ENCODE measurements around the gene ATPAF1. TPM values are rescaled to one million over a fixed set of nuclear protein-coding genes. Genes with fewer than 3 reads are reported as not detected.
A peak's percentile ranks its signal among the peaks of the same experiment; 100 is the strongest.

ATPAF1 gene
- total RNA-seq, 2 donors from 2014 or later = 26.7 to 34.7 TPM

DNA sequence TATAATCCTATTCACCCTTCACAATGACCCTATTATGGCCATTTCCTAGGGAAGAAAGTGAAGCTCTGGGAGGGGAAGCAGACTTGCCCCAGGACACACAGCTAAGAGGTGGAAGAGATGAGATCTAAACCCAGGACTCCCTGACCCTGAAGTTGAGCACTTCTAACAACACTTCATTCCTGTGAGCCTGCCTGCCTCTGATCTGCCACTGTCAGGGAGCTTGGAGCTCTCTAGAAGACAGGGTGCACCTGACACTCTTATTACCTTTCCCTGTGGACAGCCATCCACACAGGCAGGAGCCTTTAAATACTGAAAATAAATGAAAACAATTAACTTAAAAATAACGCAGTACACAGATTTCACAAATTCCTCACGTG lies 64.7 kb downstream of the ATPAF1 start:
- intact Hi-C loops (cut with DNase I) = no loop called here

DNA sequence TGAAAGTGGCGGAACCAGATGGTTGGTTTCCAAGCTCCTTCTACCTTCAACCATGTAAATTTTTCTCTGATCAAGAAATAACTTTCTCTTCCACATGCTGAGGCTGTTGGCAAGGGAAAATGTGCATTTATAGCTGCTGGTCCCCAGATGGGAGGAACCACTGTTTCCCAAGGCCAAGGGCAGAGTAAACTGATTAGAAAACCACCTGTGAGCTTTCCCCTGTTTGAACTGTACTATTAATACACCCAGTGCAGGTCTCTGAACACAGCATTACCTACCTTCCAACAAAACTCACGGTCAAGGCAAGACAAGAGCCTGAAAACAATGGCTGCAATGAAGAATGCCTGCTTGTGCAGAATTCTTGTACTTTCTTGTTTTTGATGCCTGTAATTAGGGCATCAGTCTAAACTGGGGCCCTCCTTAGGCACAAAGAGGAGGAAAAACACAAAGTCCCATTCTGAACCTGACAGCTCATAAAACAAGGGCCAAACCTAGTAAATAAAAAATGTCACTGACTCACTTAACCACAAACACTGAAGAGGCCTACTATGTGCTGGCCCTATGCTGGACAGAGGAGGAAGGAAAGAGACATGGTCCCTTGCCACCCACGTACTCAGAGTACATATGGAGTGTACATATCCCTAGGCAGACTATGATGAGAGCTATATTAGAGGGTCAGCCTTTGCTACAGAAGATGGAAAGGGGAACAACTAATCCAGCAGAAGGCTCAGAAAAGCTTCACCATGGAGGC lies 66.7 kb downstream of the ATPAF1 start:
- intact Hi-C loops (cut with DNase I) = no loop called here
- DNase-seq (ENCODE audit: low spot score) = no peak

More for the DNA sequence above, 64.7 kb downstream of the ATPAF1 start:
- DNase-seq (ENCODE audit: low spot score) = no peak

DNA sequence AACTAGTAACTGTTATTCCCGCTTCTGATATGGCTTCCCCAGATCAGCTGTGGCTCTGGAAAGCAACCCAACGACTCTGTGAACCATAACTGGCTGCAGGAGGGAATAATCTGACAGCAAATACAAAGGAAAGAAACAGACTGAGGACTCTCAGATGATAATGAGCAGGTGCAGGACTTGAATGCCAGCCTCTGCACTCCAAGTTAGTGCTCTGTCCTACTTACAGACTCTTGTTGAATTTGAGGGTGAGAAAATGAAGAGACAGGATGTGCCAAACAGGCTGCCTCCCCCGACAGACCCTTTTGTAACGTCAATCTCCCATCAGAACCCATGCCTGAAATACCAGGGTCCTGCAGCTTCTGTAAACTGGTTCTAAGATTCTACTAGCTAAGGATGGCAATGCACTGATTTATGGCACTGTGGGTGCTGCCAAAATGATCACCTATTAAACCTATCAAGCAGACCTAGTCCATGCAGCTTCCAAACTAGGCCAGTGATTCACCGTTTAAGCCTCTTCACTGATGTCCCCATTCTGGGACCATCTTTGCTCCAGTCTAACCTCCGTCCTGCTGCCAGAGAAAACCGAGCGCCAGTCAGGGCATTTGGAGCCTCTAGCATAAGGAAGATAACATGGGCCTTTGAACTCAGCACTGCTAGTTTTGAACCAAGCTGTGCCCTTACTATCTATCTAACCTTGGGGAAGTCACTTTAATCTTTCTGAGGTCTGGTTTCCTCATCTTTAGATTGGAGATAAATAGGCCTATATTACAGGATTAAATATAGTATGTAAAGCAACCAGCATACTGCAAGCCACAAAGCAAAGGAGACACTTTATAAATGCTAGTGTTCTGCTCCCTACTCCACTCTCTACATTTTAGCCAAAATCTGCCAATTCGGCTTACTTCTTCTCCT lies 68.8 kb downstream of the ATPAF1 start:
- DNase-seq (ENCODE audit: low spot score) = no peak
- intact Hi-C loops (cut with DNase I) = no loop called here

DNA sequence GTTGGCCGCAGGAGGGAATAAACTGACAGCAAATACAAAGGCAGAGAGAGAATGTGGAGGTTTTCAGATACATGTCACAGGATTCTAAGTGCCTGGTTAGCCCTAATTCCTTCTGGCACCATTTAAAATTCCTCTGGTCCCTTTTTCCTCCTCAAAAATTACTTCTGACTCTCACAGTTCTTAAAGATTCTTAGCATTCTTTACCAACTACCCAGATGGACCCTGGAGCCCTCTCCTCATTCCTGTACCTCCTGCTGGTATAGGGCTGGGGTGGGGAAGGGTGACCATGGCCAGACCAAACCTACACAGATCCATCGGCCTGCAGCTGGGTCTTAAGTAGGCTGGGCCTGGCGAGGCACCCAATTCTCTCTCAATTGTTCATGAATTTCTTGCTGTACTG lies 71.3 kb downstream of the ATPAF1 start:
- no peak for DNase-seq (ENCODE audit: low spot score)
- intact Hi-C loops (cut with DNase I) = no loop called here

DNA sequence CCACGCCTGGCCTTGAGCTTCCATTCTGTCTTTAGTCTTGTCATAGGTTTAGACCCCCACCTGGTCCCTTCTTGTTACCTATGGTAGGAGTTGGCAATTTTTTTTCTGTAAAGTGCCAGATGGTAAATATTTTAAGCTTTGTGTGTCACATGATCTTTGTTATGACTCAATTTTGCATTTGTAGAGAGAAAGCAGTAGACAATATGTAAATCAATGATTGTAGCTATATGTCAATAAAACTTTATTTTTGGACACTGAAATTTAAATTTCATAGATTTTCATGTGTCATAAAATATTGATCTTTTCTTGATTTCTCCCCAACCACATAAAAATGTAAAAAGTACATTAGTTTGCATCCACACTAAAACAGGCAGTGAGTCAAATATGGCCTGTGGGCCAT lies 72.1 kb downstream of the ATPAF1 start:
- no peak for DNase-seq (ENCODE audit: low spot score)
- intact Hi-C loops (cut with DNase I) = no loop called here

DNA sequence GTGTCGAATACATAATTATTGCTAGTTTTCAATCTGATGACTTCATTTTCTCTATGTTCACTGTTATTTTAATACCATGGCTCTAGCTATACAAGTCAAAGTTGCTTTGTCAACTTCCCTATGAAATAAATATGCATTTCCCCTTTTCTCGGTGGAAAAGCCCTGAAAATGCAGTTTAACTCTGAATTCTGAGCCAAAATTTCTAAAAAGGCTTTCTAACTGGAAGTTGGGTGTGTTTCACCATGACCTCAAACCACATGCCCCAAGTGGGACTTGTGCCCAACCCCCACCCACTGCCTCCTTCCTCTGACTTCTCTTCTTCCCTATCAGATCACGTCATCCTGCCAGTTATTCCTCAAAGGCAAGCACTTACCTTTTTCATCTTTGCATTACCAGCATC lies 73.0 kb downstream of the ATPAF1 start:
- intact Hi-C loops (cut with DNase I) = no loop called here
- DNase-seq (ENCODE audit: low spot score) = peak; percentile 92

DNA sequence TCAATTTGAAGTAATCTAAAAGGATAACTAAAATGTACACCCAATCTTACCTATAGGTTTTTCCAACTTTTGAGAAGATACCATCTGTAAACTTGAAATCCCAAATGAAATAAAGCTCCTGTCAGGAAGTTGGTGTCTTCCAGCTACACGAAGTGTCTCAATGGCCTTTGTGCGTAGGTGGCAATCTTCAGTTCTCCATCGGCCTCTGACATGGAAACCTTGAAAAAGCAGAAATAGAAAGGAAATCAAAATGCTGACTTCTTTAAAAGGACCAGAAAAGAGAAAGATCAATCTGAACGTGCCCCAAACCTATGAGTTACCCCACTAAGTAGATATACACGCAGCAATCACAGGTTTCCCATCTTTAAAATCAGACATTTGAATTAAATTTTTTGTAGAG lies 74.1 kb downstream of the ATPAF1 start:
- intact Hi-C loops (cut with DNase I) = no loop called here
- DNase-seq (ENCODE audit: low spot score) = no peak

DNA sequence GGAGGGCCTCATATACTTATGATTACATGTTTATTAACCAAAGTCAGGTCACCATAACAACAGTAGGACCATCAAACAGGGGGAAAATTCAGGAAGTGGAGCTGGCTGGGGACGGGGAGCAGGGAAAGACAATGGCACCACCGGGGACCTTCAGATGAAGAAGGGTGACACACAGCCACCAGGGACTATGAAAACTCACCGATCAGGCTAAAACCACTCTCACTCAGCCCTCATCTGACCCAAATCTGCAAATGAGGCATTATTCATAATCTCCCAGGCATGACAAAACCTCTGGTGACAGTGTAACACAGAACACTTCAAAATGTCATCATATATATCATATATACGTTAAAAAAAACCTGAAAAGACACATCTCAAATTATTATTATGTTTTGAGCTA lies 75.3 kb downstream of the ATPAF1 start:
- intact Hi-C loops (cut with DNase I) = no loop called here
- DNase-seq (ENCODE audit: low spot score) = no peak

DNA sequence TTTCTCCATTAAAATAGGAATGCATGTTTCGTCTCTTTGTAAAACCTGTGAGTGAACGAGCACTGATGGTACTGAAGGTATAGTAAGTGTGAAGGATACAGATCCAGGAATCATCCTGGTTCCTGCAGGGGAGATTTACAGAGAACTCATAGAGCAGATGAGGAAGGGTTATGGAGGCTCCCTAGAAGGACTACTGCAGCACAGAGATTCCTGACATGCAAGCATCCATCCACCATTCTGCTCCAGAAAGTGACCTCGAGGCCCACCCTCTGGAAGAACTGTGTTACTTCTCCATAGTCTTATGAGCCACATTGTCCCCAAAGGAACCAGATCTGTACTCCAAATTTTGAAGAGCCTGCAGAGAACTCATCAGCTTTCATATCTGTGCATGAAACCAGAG lies 78.6 kb downstream of the ATPAF1 start:
- intact Hi-C loops (cut with DNase I) = no loop called here
- no peak for DNase-seq (ENCODE audit: low spot score)

DNA sequence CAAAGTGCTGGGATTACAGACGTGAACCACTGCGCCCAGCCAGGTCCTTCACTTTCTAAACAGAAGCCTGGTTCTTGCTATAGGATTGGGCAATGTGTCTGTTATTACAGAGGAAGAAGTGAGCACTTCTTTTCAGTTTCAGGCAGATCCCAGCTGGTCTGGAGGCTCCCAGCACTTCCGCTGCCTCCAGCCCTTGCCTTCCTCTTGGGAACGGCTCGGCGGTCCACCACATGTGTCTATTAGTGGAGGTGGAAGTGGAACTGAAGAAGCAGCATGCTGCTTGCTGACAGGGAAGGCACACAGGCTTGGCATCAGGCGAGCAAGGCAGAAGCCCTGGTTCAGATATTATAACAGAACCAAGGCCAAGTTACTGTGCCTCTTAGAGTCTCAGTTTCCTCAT lies 81.1 kb downstream of the ATPAF1 start:
- DNase-seq (ENCODE audit: low spot score) = peak; percentile 89
- intact Hi-C loops (cut with DNase I) = no loop called here

DNA sequence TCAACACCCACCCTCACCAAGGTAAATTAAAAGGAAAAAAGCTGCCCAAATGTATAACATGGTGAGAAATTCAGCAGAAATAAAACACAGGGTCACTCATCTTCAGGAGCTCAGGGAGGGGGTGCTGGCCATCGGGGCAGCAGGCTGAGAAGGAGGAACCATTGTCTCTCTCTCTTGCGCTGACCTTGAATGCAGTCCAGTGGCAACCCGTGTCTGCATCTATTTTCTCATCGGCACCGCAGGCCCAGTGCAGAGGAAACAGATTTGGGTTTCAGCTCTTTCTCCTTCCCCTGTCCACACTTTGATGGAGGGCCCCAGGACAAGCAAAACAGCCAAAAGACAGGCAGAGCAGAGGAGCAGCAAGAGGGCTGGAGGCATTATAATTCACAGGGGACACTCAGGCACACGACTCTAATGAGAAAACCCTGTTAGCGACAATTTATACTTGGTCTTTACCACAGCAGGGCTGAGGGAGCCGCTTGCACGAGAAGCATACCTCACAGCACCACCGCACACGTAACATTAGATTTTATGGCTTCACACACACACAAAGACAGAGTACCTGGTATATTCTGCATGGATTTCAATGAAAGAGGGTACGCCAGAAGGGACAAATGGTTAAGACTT lies 82.7 kb downstream of the ATPAF1 start:
- intact Hi-C loops (cut with DNase I) = no loop called here
- no peak for DNase-seq (ENCODE audit: low spot score)

DNA sequence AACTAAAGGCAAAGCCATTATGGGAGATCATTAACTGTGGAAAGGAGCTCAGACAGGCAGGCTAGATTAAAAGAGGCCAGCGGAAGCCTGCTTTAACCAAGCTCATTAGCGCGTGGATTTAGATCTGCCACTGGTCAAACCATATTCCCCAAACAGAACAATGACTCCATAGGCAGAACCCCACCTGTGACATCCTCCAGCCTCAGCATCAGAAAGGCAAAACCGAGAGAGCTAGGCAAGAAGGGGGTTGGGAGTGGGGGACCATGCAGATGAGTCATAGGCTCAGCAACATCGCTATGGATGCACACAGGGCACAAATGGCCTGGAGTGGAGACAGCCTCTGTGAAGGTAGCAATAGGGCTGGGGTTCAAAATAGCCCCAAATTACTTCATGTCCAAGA lies 84.7 kb downstream of the ATPAF1 start:
- DNase-seq (ENCODE audit: low spot score) = no peak
- intact Hi-C loops (cut with DNase I) = no loop called here

DNA sequence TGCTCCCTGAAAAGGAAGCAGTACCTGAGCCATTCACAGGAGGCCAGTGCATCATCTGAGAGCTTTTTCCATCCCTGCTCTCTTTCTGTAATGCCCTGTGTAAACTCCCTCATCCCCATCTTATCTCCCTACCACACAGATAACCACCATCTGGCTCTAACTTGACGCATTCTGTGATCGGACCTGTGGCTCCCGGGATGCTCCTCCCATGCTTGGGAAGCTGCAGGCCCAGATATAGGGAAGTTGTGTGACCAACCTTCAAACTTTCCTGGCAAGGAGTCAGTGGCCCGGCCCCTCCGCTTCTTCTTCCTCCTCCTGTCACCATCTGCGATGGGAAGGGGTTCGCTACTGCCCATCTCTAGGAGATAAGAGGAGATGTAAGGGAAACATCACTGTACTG lies 85.2 kb downstream of the ATPAF1 start:
- intact Hi-C loops (cut with DNase I) = no loop called here

More for the DNA sequence above, 85.2 kb downstream of the ATPAF1 start:
- DNase-seq (ENCODE audit: low spot score) = no peak

Other genes starting within 250 kb of the ATPAF1 start
- gene DMBX1, start 178.5 kb downstream of the ATPAF1 start, total RNA-seq = not detected
- not detected for gene KNCN, start 116.7 kb downstream of the ATPAF1 start, total RNA-seq
- gene MKNK1, start 64.1 kb downstream of the ATPAF1 start, total RNA-seq = 10 to 100 TPM; 40.3 to 59.6 TPM
- 10 to 100 TPM; 18.4 to 21.4 TPM for gene MOB3C, start 51.6 kb downstream of the ATPAF1 start, total RNA-seq
- not detected for gene TEX38, start 3.5 kb upstream of the ATPAF1 start, total RNA-seq
- gene EFCAB14, start 50.8 kb upstream of the ATPAF1 start, total RNA-seq = 10 to 100 TPM; 86.5 to 97.0 TPM
- 10 to 100 TPM; 11.6 to 35.2 TPM for gene CYP4B1, start 130.7 kb upstream of the ATPAF1 start, total RNA-seq

All from posterior vena cava (tissue), 2 donors.